Measurements from ENCODE around the gene ZNF146.
"Not testable (repeated sequence)": the region's sequence is repeated elsewhere in the genome, so short reads cannot be mapped to it uniquely, and the experiment has no call there.

Gene ZNF146

GRCh38 chr19:36233626-36234025 lies 18.7 kb downstream of the ZNF146 start:
- DNase-seq (ENCODE audit: extremely low read depth in 1 of 2, low read depth in 1 of 2): not testable (repeated sequence)

GRCh38 chr19:36236304-36236945 lies 21.5 kb downstream of the ZNF146 start:
- DNase-seq (ENCODE audit: extremely low read depth in 1 of 2, low read depth in 1 of 2): no peak

GRCh38 chr19:36236946-36237310 lies 22.0 kb downstream of the ZNF146 start:
- DNase-seq (ENCODE audit: extremely low read depth in 1 of 2, low read depth in 1 of 2): no peak

GRCh38 chr19:36244066-36244465 lies 29.2 kb downstream of the ZNF146 start:
- DNase-seq (ENCODE audit: extremely low read depth in 1 of 2, low read depth in 1 of 2): no peak

GRCh38 chr19:36245210-36246005 lies 30.5 kb downstream of the ZNF146 start:
- no peak for DNase-seq (ENCODE audit: extremely low read depth in 1 of 2, low read depth in 1 of 2)

- no peak for DNase-seq (ENCODE audit: extremely low read depth in 1 of 2, low read depth in 1 of 2)
These were observed 31.1 kb downstream of the ZNF146 start for GRCh38 chr19:36246006-36246481.

- DNase-seq (ENCODE audit: extremely low read depth in 1 of 2, low read depth in 1 of 2): no peak
These were observed 37.1 kb downstream of the ZNF146 start for GRCh38 chr19:36252047-36252446.

GRCh38 chr19:36254848-36255247 lies 39.9 kb downstream of the ZNF146 start:
- no peak for DNase-seq (ENCODE audit: extremely low read depth in 1 of 2, low read depth in 1 of 2)

- DNase-seq (ENCODE audit: extremely low read depth in 1 of 2, low read depth in 1 of 2): no peak
These were observed 40.4 kb downstream of the ZNF146 start for GRCh38 chr19:36255316-36255715.

- no peak for DNase-seq (ENCODE audit: extremely low read depth in 1 of 2, low read depth in 1 of 2)
These were observed 41.2 kb downstream of the ZNF146 start for GRCh38 chr19:36256064-36256463.

GRCh38 chr19:36256853-36257519 lies 42.1 kb downstream of the ZNF146 start:
- no peak for DNase-seq (ENCODE audit: extremely low read depth in 1 of 2, low read depth in 1 of 2)

- DNase-seq (ENCODE audit: extremely low read depth in 1 of 2, low read depth in 1 of 2): no peak
These were observed 42.6 kb downstream of the ZNF146 start for GRCh38 chr19:36257520-36257876.

GRCh38 chr19:36258028-36258875 lies 43.3 kb downstream of the ZNF146 start:
- no peak for DNase-seq (ENCODE audit: extremely low read depth in 1 of 2, low read depth in 1 of 2)

GRCh38 chr19:36259211-36259610 lies 44.3 kb downstream of the ZNF146 start:
- no peak for DNase-seq (ENCODE audit: extremely low read depth in 1 of 2, low read depth in 1 of 2)

GRCh38 chr19:36265064-36265463 lies 50.2 kb downstream of the ZNF146 start:
- DNase-seq (ENCODE audit: extremely low read depth in 1 of 2, low read depth in 1 of 2): no peak

- DNase-seq (ENCODE audit: extremely low read depth in 1 of 2, low read depth in 1 of 2): no peak
These were observed 51.0 kb downstream of the ZNF146 start for GRCh38 chr19:36265856-36266374.

GRCh38 chr19:36266375-36266961 lies 51.6 kb downstream of the ZNF146 start:
- DNase-seq (ENCODE audit: extremely low read depth in 1 of 2, low read depth in 1 of 2): no peak

GRCh38 chr19:36267061-36267845 lies 52.3 kb downstream of the ZNF146 start:
- no peak for DNase-seq (ENCODE audit: extremely low read depth in 1 of 2, low read depth in 1 of 2)

GRCh38 chr19:36268081-36268480 lies 53.2 kb downstream of the ZNF146 start:
- DNase-seq (ENCODE audit: extremely low read depth in 1 of 2, low read depth in 1 of 2): not testable (repeated sequence)

- DNase-seq (ENCODE audit: extremely low read depth in 1 of 2, low read depth in 1 of 2): not testable (repeated sequence)
These were observed 53.7 kb downstream of the ZNF146 start for GRCh38 chr19:36268591-36268990.
